Activated naive CD8-positive, alpha-beta T cell treated with anti-CD3 and anti-CD28 coated beads, Interleukin-2, amount 50 U/mL, for 24 hours (primary cell): Measurements from ENCODE around the gene C14orf39.
"Not testable (repeated sequence)": the region's sequence is repeated elsewhere in the genome, so short reads cannot be mapped to it uniquely, and the experiment has no call there.

Source experiments
- ATAC-seq: fragments of 150-1000 bp; cut with Tn5 transposase; one replicate; pipeline ENCODE4 v1.10.0; 2021
- DNase-seq: peaks from one replicate; pipeline ENCODE4 v3.0.0; 2021
- H3K27ac Mint-ChIP-seq: one replicate; pipeline ENCODE4 v1.8.0; 2021; ENCODE audit warnings: mild to moderate bottlenecking, mixed read lengths
- H3K27me3 Mint-ChIP-seq: one replicate; pipeline ENCODE4 v1.8.0; 2021; ENCODE audit warnings: mixed read lengths
- H3K36me3 Mint-ChIP-seq: one replicate; pipeline ENCODE4 v1.8.0; 2021; ENCODE audit warnings: low read depth, mixed read lengths
- H3K4me1 Mint-ChIP-seq: one replicate; pipeline ENCODE4 v1.8.0; 2021; ENCODE audit warnings: mixed read lengths
- H3K4me3 Mint-ChIP-seq: one replicate; pipeline ENCODE4 v1.8.0; 2021; ENCODE audit warnings: mild to moderate bottlenecking, moderate library complexity, mixed read lengths
- H3K9me3 Mint-ChIP-seq: one replicate; pipeline ENCODE4 v1.8.0; 2021; ENCODE audit warnings: mixed read lengths

The C14orf39 gene

GRCh38 chr14:60420050-60420449 lies 65.8 kb downstream of the C14orf39 start:
- Mint-ChIP-seq H3K27me3 (peaks cover 6% of the 10 kb centered on the region), H3K4me1 (no peaks in the 10 kb centered on the region), H3K9me3 (no peaks in the 10 kb centered on the region), H3K27ac (no peak overlapping the region), H3K4me3 (no peak overlapping the region), H3K36me3 (no peaks in the 10 kb centered on the region)
- ATAC-seq: no peak
- DNase-seq: no peak

- not testable (repeated sequence) for ATAC-seq, H3K36me3 Mint-ChIP-seq, H3K27ac Mint-ChIP-seq, H3K4me3 Mint-ChIP-seq, H3K4me1 Mint-ChIP-seq, H3K27me3 Mint-ChIP-seq, DNase-seq
- H3K9me3 Mint-ChIP-seq: peaks cover 13% of the 10 kb centered on the region
Measured at GRCh38 chr14:60397550-60397949, 88.3 kb downstream of the C14orf39 start.

DNA sequence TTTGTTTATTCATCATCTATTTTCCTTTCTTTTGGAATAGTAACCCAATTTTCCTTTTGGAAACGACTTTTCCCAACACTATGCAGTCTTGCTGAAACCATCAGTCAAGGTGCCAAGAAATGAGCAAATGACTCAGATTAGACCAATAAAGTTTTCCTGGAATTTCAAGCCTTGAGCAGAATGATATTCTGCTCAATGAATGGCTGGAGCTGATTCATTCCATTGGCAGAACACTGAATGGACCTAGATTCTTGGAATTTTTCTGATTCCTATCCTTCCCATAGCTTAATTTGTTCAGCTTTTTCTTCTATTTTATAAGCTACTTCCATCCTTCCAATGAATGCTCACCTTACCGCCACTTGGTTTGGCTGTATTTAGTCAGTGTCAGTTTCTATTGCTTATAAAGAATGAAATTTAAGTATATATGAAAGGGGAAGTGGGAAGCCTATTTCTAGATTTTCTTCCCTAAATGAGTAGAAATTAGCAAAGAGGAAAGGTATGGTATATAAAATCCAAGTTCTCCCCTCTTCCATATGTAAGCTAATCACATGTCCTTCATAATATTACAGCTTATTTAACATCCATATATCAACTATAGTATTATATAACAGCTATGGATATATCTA lies 89.0 kb downstream of the C14orf39 start:
- Mint-ChIP-seq H3K4me3 (no peak overlapping the region), H3K36me3 (no peaks in the 10 kb centered on the region)

More for the DNA sequence above, 89.0 kb downstream of the C14orf39 start:
- ATAC-seq (no peak), DNase-seq (no peak)
- H3K27ac Mint-ChIP-seq: no peak overlapping the region
- H3K27me3 Mint-ChIP-seq: peaks cover 5% of the 10 kb centered on the region
- H3K9me3 Mint-ChIP-seq: peaks cover 13% of the 10 kb centered on the region
- H3K4me1 Mint-ChIP-seq: no peaks in the 10 kb centered on the region
